HT-29 (cell line): ENCODE measurements around the gene DOCK4. TPM values are rescaled to one million over a fixed set of nuclear protein-coding genes. Genes with fewer than 3 reads are reported as not detected.
"Not testable (repeated sequence)": the region's sequence is repeated elsewhere in the genome, so short reads cannot be mapped to it uniquely, and the experiment has no call there.

Source experiments
- DNase-seq: peaks from one replicate; pipeline ENCODE4 v3.0.0-alpha.2; 2015; ENCODE audit warnings: low spot score
- total RNA-seq: library from RNA; depleted of rRNA; stranded (reverse); fragments of >200 nt; shearing (Covaris generic); gene quantifications from 2 replicates; pipeline ENCODE4 v1.2.3, GENCODE V29; 2014

Gene DOCK4
- total RNA-seq, 1 experiment from 2014 or later: 4.9 TPM

DNA sequence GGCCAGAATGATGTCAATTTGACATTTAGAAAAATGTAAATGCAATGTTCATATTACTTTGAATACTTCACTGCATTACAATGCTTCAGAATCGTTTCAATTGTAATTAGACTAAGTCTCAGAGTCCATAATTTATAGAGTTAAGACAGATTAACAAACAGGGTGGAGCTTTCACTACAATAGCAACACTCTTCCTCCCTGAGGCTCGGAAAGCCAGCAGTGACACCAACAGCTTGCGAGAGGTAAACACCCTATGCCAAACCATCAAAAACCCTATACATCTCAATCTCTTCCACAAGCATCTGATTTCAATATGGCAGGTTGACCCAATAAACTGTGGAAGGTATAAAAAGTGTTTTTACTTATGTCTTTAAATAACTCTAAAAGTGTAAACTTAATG is 72.2 kb downstream of the DOCK4 start:
- DNase-seq: no peak

DNA sequence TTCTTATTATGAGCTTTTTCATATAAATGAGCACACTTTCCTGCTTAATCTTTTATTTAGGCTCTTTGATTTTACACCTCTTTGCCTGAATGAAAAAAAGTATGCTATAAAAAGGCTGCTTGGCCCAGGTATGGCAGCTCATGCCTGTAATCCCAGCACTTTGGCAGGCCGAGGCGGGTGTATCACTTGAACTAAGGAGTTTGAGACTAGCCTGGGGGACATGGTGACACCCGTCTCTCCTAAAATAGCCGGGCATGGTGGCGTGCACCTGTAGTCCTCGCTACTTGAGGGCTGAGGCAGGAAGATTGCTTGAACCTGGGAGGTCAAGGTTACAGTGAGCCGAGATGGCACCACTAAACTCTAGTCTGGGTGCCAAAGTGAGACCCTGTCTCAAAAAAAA is 72.9 kb downstream of the DOCK4 start:
- DNase-seq: no peak

DNA sequence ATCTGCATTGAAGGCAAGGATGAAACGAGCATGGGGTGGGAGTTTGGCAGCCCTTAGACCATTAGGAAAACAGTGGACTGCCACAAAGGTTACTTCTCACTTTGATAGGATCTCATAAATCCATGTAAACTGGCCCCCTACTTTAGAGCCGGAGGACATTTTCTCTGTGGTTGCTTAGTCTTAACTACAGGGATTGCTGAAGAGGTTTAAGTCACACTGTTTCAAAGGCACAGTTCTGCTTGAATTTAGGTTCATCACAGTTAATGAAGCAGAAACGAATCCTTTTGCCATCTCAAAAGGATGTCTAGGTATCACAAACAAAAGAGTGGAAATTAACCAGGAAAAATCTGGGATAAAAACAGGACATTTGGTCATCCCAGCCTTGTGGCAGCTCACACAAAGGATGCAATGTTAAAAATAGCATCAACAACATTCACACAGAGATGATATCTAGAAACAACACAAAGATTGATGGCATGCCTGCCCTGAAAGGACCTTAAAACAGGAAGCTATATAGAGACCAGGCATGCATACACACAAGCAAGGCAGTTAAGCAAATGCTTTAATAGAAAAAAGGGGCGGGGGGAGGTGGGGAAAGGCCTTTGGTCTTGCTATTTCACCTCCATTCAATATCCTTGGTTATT is 74.0 kb downstream of the DOCK4 start:
- DNase-seq: no peak

DNA sequence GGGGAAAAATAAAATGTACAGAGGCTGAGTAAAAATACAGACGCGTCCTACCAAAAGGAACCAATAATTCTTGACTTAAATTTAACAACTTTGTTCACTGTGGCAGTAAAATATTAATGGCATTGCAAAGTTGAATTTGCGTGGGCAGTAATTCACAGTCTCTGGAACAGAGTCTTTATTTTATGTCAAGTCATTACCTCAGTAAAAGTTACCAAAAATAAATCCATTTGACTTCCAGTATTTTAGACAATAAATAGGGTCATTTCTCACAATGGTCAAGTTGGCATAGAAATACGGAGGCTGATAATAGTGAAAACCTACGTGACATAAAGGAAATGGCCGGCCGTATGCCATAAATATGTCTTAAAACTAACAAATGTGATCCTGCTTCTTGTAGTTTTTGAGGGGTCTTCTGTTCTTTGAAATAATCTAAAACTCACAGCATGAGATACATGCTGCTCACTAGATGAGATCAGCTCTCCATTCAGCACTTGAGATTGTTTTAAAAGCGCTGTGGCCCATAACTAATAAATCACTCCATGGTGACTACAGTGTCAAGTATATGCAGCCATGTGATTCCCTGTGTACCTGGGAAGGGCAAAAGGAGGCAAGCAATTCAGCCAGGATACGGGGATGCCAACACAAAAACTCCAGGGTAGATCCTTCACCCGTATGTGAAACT is 75.3 kb downstream of the DOCK4 start:
- no peak for DNase-seq

DNA sequence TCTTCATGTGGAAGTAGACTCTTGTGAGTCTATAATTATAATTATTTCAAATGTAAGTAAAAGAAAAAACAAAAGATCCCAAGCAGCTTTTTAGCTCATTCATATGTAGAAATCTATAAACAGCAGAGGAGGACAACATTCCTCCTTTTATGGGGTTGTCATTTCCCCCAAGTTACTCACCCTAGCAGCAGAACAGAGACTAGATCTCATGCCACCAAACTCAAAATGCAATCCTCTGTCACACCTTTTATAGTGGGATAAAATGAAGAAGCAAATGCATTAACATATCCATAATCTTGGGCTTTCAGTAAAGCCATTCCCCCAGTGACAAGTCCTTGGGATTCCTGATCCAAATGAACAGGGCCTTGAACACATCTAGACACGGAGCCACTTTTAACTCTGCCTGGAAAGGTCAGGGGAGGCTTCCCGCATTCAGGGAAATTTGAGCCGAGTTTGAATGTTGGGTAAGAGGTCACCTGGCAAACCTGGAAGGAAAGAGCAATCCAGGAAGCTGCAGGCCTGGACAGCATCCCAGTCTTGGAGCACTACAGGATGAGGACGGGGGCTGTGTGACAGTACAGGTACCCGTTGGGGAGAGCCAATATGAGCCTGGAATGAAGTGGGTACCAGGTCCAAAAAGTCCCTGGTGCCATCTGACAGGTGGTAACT is 76.4 kb downstream of the DOCK4 start:
- no peak for DNase-seq

DNA sequence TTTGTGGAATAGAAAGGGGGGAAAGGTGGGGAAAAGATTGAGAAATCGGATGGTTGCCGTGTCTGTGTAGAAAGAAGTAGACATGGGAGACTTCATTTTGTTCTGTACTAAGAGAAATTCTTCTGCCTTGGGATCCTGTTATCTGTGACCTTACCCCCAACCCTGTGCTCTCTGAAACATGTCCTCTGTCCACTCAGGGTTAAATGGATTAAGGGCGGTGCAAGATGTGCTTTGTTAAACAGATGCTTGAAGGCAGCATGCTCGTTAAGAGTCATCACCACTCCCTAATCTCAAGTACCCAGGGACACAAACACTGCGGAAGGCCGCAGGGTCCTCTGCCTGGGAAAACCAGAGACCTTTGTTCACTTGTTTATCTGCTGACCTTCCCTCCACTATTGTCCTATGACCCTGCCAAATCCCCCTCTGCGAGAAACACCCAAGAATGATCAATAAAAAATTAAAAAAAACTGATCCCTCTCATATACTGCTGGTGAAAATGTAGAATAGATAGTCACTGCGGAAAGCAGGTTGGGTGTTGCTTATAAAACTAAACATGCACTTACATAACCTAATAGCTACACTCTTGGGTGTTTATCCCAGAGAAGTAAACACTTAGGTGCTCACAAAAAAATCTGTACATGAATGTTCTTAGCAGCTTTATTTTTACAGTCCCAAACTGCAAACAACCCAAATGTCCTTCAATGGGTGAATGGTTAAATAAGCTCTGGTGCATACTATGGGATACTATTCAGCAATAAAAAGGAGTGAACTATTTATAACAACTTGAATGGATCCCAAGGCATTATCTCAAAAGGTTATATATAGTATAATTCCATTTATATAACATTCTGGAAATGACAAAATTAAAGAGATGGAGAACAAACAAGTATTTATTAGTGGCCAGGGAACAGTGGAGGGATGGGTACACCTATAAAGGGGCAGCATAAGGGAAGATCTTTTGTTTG is 77.5 kb downstream of the DOCK4 start:
- DNase-seq: not testable (repeated sequence)

DNA sequence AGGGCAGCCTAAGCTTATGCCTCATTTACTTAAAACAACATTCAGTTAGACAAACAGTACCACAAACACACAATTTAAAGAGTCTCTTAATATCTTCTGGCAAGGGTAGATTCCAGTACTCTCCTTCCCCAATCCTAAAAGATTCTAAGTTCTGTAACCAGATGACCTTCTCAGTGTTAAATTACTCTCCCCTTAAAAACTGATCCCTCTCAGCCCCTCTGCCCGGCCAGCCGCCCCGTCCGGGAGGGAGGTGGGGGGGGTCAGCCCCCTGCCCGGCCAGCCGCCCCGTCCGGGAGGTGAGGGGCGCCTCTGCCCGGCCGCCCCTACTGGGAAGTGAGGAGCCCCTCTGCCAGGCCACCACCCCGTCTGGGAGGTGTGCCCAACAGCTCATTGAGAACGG is 78.2 kb downstream of the DOCK4 start:
- DNase-seq: not testable (repeated sequence)

DNA sequence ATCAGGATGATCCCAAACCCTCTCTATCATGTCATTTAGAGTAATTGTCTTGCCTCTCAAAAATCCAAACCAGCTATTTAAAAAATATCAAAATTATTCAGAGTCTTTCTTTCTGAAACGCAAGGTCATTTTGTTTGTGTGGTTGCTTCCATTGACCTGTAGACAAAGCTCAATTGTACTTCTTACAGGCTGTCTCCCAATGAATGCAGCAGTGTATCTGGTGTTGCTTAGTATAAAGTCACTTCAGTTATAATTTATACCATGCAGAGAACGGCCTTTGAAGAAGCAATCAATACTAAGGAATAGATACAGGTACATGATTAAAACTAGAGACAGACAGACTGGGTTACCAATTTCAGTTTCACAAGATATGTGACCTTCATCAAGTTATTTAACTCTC is 80.9 kb downstream of the DOCK4 start:
- no peak for DNase-seq

DNA sequence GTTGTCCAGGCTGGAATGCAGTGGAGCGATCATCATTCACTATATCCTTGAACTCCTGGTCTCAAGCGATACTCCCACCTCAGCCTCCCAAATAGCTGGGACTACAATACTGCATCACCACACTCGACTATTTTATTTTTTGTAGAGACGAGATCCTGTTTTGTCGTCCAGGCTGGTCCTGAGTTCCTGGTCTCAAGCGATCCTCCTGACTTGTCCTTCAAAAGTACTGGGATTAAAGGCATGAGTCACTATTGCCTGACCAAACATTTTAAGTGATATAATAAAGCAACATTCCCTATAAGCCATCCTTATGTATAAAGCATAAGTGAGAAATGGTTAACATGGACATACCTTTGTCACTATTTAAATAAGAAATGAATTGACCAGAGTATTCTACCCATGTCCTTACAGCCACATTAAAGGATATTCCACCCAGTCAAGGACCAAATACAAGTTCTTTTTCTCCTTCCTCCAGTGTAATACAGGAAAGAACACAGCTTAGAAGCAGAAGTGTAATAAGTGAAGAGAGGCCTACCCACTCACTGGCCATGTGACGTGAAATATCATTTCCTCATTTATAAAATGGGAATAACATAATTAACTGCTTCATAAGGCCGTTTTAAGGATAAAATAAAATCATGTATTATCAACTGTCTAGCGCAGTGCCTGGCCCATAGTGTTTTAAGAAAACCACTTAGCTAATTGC is 82.0 kb downstream of the DOCK4 start:
- no peak for DNase-seq

DNA sequence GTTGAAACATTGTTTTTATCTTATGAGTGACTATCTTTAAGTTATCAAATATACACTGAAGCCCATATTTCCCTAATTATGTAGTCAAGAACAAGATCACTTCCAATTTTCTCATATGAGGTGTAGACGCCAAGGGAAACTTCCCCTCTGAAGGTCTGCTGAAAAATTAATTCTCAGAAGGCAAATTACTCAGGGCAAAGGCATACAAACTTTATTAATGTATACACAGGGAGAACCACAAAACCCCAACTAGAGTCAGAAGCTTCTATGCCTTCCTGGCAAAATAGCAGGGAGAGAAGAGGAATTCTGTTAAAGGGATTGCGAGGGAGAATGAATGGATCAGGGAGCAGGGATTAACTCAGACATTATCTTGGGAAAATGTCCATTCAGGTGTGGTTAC is 83.4 kb downstream of the DOCK4 start:
- no peak for DNase-seq

DNA sequence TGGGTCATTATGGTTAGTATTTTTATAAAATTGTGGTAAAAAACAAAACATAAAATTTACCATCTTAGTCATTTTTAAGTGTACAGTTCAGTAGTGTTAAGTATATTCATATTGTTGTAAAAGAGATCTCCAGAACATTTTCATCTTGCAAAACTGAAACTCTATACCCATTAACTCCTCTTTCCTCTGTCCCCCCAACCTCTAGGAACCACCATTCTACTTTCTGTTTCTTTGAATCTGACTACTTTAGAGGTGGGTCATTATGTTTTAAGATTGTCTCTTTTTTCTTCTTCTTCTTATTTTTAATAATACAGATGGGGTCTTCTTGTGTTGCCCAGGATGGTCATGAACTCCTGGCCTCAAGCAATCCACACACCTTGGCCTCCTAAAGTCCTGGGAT is 84.1 kb downstream of the DOCK4 start:
- no peak for DNase-seq

DNA sequence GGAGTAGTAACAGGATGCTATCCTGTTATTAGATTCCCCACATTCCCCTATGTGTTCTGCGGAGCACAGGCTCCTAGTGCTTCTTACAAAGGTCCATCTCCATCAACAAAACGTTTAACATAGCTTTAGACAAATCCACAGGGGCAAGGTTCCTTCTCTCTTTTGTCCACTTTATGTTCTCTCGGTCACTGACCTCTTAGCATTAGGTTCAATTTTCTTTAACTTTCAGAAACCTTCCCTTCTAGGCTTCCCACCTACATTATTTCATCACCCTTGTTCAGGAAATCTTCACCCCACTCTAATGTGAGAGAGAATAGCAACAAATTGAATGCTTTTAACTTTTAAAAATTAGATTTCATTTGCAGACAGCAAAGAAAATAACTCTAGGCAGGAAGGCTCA is 84.9 kb downstream of the DOCK4 start:
- DNase-seq: no peak

DNA sequence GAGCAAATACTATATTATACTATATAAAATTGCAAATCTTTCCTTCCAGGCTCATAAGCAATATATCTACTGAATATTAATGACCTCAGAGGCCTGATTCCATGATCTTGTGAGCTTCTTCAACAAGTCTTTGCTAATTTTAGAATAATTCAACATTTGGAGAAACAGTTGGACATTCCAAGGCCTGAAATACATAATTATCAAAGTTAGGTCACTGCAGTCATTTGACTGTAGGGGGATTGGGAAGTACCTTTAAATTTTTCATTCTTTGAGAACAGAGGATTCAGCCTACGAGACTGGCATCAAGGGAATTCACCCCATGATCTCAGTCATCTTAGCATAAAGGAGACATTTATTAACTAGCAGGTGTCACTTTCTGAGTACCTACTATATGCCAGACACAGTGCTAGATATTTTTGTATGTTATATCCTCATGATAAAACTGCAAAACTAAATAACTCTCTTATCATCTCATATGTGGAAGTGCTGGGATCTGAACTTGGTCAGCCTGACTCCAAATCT is 85.4 kb downstream of the DOCK4 start:
- DNase-seq: no peak

DNA sequence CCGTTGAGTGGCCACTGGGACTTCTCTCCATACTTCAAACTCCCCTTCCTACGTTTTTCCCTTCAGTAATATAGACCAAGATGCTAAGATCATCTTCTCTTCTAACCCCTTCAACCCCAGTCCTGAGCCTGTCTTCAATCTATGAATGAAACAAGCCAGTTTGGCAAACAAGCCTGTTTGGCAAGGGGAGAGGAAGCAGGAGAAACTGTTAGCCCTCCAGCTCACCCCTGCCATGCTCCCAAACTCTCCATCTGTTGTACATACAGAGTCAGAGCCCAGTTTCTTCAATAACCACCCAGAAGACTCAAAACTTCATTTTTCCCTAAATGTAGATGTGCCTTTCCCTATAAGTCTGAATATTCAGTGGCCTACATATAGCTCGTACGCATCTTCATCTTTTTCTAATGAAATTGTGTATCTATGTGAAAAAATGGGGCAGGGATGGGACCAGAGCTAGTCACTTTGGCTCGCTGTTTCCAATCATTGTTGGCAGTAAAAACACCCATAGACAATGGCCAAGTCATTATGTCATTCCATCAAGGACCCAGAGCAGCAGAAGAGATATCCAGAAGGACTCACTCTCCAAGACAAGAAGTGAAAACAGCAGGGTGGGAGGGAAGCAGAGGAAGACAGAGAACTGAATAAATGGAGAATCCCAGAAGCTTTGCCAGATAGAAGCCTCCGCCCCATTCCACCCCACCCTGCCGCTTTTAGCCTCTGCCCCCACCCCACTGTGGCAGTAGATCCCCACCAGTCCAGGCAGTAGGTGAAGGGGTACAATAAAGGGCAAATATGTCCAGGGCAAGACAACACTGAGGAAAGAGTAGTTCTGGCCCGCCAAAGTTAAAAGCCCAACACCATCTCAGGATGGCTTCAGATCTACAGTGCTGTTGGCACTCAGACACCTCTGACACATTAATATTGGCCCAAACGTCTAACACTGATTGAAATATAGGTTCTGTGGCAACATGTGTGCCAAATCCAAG is 87.3 kb downstream of the DOCK4 start:
- DNase-seq: no peak

DNA sequence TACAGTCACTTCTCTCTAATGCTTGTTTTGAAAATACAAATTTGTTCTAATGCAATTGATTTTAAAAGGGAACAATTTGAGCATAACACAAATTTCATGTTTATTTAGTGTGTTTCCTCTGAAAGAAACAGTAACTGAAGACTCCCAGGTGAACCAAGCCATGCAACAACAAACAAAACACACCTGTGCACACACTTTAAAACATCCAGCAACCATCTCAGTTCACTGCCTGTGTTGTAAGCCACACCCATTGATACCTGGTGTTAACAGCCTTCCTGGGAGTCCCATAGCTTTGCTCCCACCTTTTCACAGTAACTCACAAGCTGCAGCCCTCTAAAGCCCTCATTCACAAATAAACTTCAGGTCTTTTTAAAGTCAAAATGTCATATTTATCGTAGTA is 89.3 kb downstream of the DOCK4 start:
- no peak for DNase-seq

DNA sequence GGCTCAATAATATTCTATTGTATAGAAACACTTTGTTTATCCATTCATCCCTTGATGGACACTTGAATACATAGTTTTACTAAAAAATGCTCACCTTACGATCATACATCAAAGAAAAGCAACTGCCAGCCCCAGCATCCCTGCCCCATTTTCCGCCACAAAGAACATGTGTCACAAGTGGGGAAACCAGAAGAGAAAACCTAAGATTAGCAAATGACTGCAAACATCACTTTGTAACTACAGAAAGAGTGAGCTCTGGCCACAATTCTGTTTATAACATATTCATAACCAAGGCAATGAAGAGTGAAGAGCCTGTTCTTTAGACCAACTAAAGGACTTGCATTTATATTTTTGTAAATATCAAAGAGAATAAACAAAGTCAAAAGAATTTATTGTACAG is 89.8 kb downstream of the DOCK4 start:
- no peak for DNase-seq

DNA sequence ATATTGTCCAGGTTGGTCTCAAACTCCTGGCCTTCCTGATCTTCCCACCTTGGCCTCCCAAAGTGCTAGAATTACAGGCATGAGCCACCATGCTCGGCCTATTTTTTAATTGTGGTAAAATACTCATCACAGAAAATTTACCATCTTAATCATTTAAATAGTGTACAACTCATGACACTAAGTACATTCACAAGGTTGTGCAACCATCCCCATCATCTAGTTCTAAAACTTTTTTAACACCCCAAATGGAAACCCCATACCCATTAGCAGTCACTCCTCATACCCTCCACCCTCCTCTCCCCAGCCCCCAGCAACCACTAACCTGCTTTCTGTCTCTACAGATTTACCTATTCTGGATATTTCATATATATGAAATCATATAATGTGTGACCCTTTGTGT is 90.3 kb downstream of the DOCK4 start:
- DNase-seq: no peak

DNA sequence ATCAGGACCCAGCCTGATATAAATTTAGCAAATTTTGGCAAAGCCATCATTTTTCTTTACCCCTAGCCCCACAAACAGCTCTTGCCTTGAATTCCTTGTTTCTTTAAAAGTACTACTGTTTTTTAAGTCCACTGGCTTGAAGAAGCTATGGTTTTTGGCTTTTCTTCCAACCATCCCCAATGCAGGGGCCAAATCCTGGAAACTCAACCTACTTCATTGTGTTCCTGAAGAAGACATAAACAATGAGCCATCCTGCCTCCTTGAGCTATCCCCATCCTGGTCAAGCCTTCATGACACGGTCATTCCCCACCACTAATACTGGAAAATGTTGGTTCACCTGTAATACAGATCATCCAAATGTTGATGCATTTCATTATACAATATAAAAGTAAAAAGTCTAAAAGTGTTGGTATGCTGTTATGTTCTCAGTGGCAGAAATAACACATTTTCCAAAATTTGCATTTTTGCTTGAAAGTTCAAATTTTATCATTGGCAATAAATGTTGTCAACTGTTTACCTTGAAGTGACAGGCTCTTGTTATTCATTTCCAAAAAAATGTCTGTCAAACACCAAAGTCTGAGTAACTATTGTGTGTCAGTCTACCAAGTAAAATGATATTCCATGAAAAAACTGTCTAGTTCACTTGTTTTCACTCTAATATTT is 92.2 kb downstream of the DOCK4 start:
- no peak for DNase-seq

DNA sequence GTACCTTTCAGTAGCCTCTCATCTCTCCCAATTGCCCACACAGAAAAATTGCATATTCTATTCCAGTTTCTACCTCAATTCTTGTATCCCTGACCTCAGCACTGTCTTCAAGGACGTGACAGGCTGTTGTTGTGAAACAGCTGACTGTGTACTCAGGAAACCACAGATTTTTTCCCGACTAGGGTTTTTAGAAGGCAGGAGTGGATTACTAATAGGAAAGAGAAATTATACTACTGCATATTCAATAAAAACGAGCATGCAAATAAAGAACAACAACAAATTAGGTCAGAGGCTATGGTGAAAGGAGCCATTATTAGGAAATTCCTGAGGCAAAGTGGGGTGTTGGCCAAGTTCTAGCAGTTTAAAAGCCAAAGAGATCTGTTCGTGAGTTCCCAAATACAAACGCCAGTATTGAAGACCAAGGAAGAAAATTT is 93.4 kb downstream of the DOCK4 start:
- DNase-seq: no peak
